K562 (cell line): Measurements from ENCODE around the gene RFX3. TPM values are rescaled to one million over a fixed set of nuclear protein-coding genes. Genes with fewer than 3 reads are reported as not detected.
A peak's percentile ranks its signal among the peaks of the same experiment; 100 is the strongest.

Experiments used
- ATAC-seq: fragments of 200-7000 bp; cut with Tn5 transposase; 3 replicates; pipeline ENCODE4 v1.9.1; 2020; ENCODE audit warnings: moderate library complexity
- BruUV-seq: library from RNA; stranded (reverse); fragments of 400-500 nt; replicated peaks from 2 replicates; lab custom pipeline; 2021; lab: Mats Ljungman, UMichigan
- CTCF ChIA-PET: fragments of 300-600 bp; formaldehyde crosslinking; extraction: SDS; loops from one replicate; lab custom pipeline; 2021; ENCODE audit warnings: low intra/inter-chr PET ratio; lab: Yijun Ruan, JAX
- POLR2A ChIA-PET: fragments of 300-600, 350-650 bp; sonication (Branson Sonifier 250); formaldehyde crosslinking; extraction: SDS; loops from one replicate; lab custom pipeline; 2021; ENCODE audit warnings: antibody characterized with exemption, inconsistent platforms; lab: Yijun Ruan, JAX
- DNase-seq, 4 experiments: peaks; one replicate each; pipeline versions ENCODE4 v3.0.0 to v3.0.0-alpha.2; 2011 to 2018; ENCODE audit warnings: low spot score in 3 of 4, mixed read lengths in 3 of 4; ENCODE audit errors: extremely low read depth in 1 of 4
- FAIRE-seq: peaks from 2 replicates; lab custom pipeline; 2011; peaks lifted over from hg19 to GRCh38; lab: Jason Lieb, UNC
- H2AFZ ChIP-seq: 2 replicates; pipeline ENCODE4 v1.6.0; 2011; ENCODE audit warnings: low read depth, low read length, control low read depth, inconsistent platforms
- H3K27ac ChIP-seq: fragments of 200-600 bp; 3 replicates; pipeline ENCODE4 v1.8.0; 2011; ENCODE audit warnings: low read depth, mild to moderate bottlenecking, control low read depth, inconsistent platforms, low read length, moderate library complexity, mixed read lengths; ENCODE audit errors: extremely low read depth
- H3K27me3 ChIP-seq, 2 experiments: fragments of 300-600 bp in 1 of 2; 2 replicates in 1 of 2; 3 replicates in 1 of 2; pipeline versions ENCODE4 v1.6.0 to v1.8.0; 2011; ENCODE audit warnings: inconsistent platforms in 2 of 2, low read length in 2 of 2, mild to moderate bottlenecking in 1 of 2, mixed read lengths in 1 of 2, moderate library complexity in 1 of 2; ENCODE audit not compliant: control insufficient read depth in 2 of 2, insufficient read depth in 2 of 2
- H3K36me3 ChIP-seq: fragments of 300-600 bp; 3 replicates; pipeline ENCODE4 v1.8.0; 2011; ENCODE audit warnings: mild to moderate bottlenecking, low read length, inconsistent platforms; ENCODE audit not compliant: control insufficient read depth, insufficient read depth
- H3K4me1 ChIP-seq, 2 experiments: fragments of 200-600 bp in 1 of 2; replicated peaks in 1 of 2; 2 replicates in 1 of 2; 3 replicates in 1 of 2; pipeline versions ENCODE4 v1.5.1 to v1.8.0; 2011; ENCODE audit warnings: inconsistent platforms in 2 of 2, low read length in 2 of 2, mild to moderate bottlenecking in 1 of 2, mixed read lengths in 1 of 2, moderate library complexity in 1 of 2; ENCODE audit not compliant: control insufficient read depth in 2 of 2, insufficient read depth in 2 of 2
- H3K4me2 ChIP-seq: 2 replicates; pipeline ENCODE4 v1.6.1; 2011; ENCODE audit warnings: low read length, control low read depth, inconsistent platforms, mixed read lengths; ENCODE audit not compliant: insufficient read depth
- H3K4me3 ChIP-seq: fragments of 200-600 bp; sonication (generic), shearing (Covaris generic); 2 replicates; pipeline ENCODE4 v1.5.1; 2016; ENCODE audit warnings: control low read depth, inconsistent platforms
- H3K79me2 ChIP-seq: fragments of 200-600 bp; 3 replicates; pipeline ENCODE4 v1.8.0; 2011; ENCODE audit warnings: low read length, inconsistent platforms; ENCODE audit not compliant: control insufficient read depth, insufficient read depth
- H3K9ac ChIP-seq, 2 experiments: 2 replicates each; pipeline versions ENCODE4 v1.6.0 to v1.6.1; 2011; ENCODE audit warnings: low read depth in 2 of 2, low read length in 2 of 2, control low read depth in 1 of 2, inconsistent platforms in 1 of 2, mild to moderate bottlenecking in 1 of 2, mixed read lengths in 1 of 2; ENCODE audit not compliant: insufficient read depth in 1 of 2
- H3K9me1 ChIP-seq: one replicate; pipeline ENCODE4 v1.6.0; 2011; ENCODE audit warnings: inconsistent platforms, mild to moderate bottlenecking, low read length, moderate library complexity; ENCODE audit not compliant: control insufficient read depth, insufficient read depth
- H3K9me3 ChIP-seq: replicated peaks from 2 replicates; pipeline ENCODE4 v1.5.1; 2011; ENCODE audit warnings: low read depth, low read length, inconsistent platforms; ENCODE audit not compliant: control insufficient read depth, insufficient read depth
- H4K20me1 ChIP-seq: replicated peaks from 2 replicates; pipeline ENCODE4 v1.6.1; 2011; ENCODE audit warnings: low read length, inconsistent platforms, mixed read lengths; ENCODE audit not compliant: control insufficient read depth, insufficient read depth
- CEBPG ChIP-seq, 3 experiments: fragments of 200-800 bp in 1 of 3; sonication (Bioruptor generic) in 1 of 3; sonication (generic) in 1 of 3; formaldehyde crosslinking in 1 of 3; IDR thresholded peaks in 2 of 3; conservative IDR thresholded peaks in 1 of 3; 2 replicates each; pipeline versions ENCODE4 v1.6.1 to v1.8.0; 2016 to 2022; ENCODE audit warnings: missing compliant biosample characterization in 2 of 3, missing genetic modification characterization in 2 of 3, mild to moderate bottlenecking in 1 of 3, missing genetic modification reagents in 1 of 3
- DDX20 ChIP-seq: fragments of 450-650 bp; IDR thresholded peaks from 2 replicates; pipeline ENCODE4 v1.6.1; 2016; ENCODE audit warnings: missing genetic modification characterization, low read depth, mild to moderate bottlenecking, missing compliant biosample characterization, moderate library complexity
- GABPA ChIP-seq: fragments of 200-800 bp; sonication (Bioruptor generic); conservative IDR thresholded peaks from 2 replicates; pipeline ENCODE4 v1.6.1; 2016; ENCODE audit warnings: low read depth, missing genetic modification characterization, missing compliant biosample characterization
- POLR2H ChIP-seq: IDR thresholded peaks from 2 replicates; pipeline ENCODE4 v1.6.1; 2016; ENCODE audit warnings: missing genetic modification characterization, low read depth, mild to moderate bottlenecking, control low read depth, missing compliant biosample characterization, moderate library complexity
- RBFOX2 ChIP-seq: fragments of 200-400 bp; formaldehyde crosslinking; IDR thresholded peaks from 2 replicates; pipeline ENCODE4 v1.6.1; 2017; ENCODE audit warnings: low read depth, mild to moderate bottlenecking, low read length, moderate library complexity
- RNF219 ChIP-seq: fragments of 250-450 bp; sonication (Bioruptor Pico); IDR thresholded peaks from 2 replicates; pipeline ENCODE4 v1.5.0; 2022; ENCODE audit warnings: mild to moderate bottlenecking
- SIX5 ChIP-seq, 2 experiments: IDR thresholded peaks; 2 replicates each; pipeline ENCODE4 v1.6.1; 2011; ENCODE audit warnings: low read length in 2 of 2, borderline replicate concordance in 1 of 2, low read depth in 1 of 2, mild to moderate bottlenecking in 1 of 2, moderate library complexity in 1 of 2; ENCODE audit not compliant: insufficient read depth in 1 of 2
- THAP12 ChIP-seq: fragments of 250-450 bp; sonication (Bioruptor Pico); IDR thresholded peaks from 2 replicates; pipeline ENCODE4 v1.9.0; 2021; ENCODE audit warnings: mild to moderate bottlenecking, inconsistent platforms
- ZNF324 ChIP-seq: fragments of 250-450 bp; sonication (Bioruptor Pico); IDR thresholded peaks from 2 replicates; pipeline ENCODE4 v1.4.0; 2020; ENCODE audit warnings: mild to moderate bottlenecking
- WGBS: fragments of 100-300 bp; shearing (Covaris generic); methylation state at CpG from one replicate; pipeline ENCODE4 v1.1.6; 2016; ENCODE audit warnings: low coverage, mixed read lengths; ENCODE audit not compliant: insufficient coverage; ENCODE audit errors: missing lambda C conversion rate; 5-methylcytosine and 5-hydroxymethylcytosine counted together
- in situ Hi-C: fragments of 300-500 bp; cut with MboI; formaldehyde crosslinking; loops from 4 replicates; pipeline ENCODE4 v1.15.0; 2018; ENCODE audit warnings: inconsistent platforms, mixed read lengths
- intact Hi-C: fragments of 100-400 bp; cut with micrococcal nuclease; formaldehyde crosslinking; loops from 2 replicates; pipeline ENCODE4 v1.14.2; 2022
- polyA plus RNA-seq, 8 experiments: library from polyadenylated mRNA; depleted of rRNA in 4 of 8; stranded (reverse) in 5 of 8; unstranded in 3 of 8; fragments of >200 nt; fragmentation: Nextera tagmentation in 2 of 8; fragmentation: Illumina TruSeq in 1 of 8; extraction: Ambion mirVana in 2 of 8; extraction: Trizol in 1 of 8; gene quantifications; 2 replicates each; pipeline versions ENCODE4 v1.2.1 to v1.2.3, GENCODE V29; 2011 to 2014; ENCODE audit warnings: inconsistent platforms in 1 of 8, missing spikeins in 1 of 8
- total RNA-seq, 7 experiments: library from RNA; depleted of rRNA in 6 of 7; stranded (reverse); fragments of >200 nt in 6 of 7; fragmentation: Illumina TruSeq in 2 of 7; extraction: Trizol in 2 of 7; gene quantifications; 2 replicates each; pipeline versions ENCODE4 v1.2.1 to v1.2.3, GENCODE V29; 2011 to 2021; ENCODE audit warnings: low replicate concordance in 1 of 7
- TF ChIP-seq, protein P1 (sequence below): fragments of 450-650 bp; formaldehyde crosslinking; IDR thresholded peaks from 2 replicates; pipeline ENCODE4 v1.4.0; 2022; ENCODE audit warnings: mild to moderate bottlenecking, moderate library complexity

RFX3 gene
- total and polyA plus RNA-seq, 9 of the 15 experiments (the other 6 are each of a cell fraction or from before 2014, with no cell fraction given) = 0.86 to 4.9 (median 2.0) TPM

DNA sequence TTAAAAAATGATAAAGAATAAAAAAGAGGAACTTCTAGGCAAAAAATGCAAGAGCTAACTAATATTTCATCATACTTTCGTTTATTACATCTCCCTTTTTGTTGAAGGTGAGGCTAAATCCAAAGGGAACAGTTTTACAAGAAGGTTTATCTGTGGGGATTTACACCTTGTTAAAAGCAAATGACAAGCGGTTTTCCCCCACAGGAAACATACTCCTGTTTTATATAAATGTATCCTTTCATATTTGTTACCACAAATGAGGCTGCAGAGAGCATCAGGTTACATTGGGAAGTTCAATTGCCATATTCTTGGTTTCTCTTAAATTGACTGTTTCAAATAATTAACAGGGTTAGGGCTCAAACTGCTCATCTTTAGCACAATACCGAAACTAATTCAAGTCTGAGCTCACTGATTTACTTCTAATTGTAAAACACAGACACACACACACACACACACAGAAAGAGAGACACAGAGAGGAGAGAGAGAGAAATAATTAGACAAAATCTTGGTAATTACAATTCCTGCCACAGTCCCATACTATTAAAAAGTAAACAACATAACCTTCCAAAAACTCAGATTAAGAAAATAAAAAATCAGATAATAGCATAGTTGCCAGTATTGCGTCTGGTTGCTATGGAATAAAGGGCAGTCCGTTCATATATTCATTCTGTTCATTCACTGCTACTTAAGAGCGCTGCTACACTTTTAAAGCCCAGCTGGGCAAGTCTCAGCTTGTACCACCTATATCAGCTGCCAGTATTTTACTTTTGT lies 17.1 kb downstream of the RFX3 start (continued):
- TF ChIP-seq CEBPG (CRISPR knock-in tag; IDR thresholded peaks at IDR 0.05) (peak; percentile 62; the same call in 1 of the 2 replicates), CEBPG (tag; conservative IDR thresholded peaks at IDR 0.05 in 1 of 2, IDR thresholded peaks at IDR 0.05 in 1 of 2) (peak; percentile 96 to 97), RBFOX2 (peak; percentile 12; the same call in 1 of the 2 replicates)
- TF ChIP-seq, protein P1, sequence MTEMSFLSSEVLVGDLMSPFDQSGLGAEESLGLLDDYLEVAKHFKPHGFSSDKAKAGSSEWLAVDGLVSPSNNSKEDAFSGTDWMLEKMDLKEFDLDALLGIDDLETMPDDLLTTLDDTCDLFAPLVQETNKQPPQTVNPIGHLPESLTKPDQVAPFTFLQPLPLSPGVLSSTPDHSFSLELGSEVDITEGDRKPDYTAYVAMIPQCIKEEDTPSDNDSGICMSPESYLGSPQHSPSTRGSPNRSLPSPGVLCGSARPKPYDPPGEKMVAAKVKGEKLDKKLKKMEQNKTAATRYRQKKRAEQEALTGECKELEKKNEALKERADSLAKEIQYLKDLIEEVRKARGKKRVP (CRISPR knock-in tag) = peak; percentile 71

DNA sequence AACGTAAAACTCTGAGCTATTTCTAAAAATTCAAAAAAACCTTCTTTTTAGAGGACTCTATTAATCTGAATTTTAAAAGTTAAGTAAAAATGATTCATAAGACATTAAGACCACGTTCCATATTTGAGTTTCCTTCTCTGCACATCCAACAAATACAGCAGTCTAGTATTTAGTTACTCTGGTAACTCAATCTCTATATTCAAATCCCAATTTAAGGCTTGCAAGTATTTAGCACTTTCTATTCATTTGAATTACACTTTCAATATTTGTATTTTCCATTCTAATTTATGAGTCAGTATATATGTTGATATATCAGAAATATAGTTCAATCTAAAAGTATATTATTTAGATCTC lies 17.7 kb downstream of the RFX3 start:
- H3K9me1 ChIP-seq = no peaks in the 10 kb centered on the region
- H3K4me1 ChIP-seq = peaks cover 7 to 11% of the 10 kb centered on the region in 2 experiments; a peak in 4 of 5 replicates
- H3K27ac ChIP-seq = peak overlapping the region; percentile 90
- WGBS = 10% methylated on average over 2 of the region's 2 CpGs
- peak overlapping the region; percentile 28; the same call in 1 of the 2 replicates for H3K4me2 ChIP-seq
- no peaks in the 10 kb centered on the region for H4K20me1 ChIP-seq
- H3K27me3 ChIP-seq = no peaks in the 10 kb centered on the region
- ChIA-PET POLR2A (interaction anchor here (1.1 to 2.4 kb wide), 3 partner anchors 19 to 21 kb away, joined by 3 to 14 read pairs (median 3); partner anchors contain the start of gene RFX3), CTCF (no interaction called here)
- no peaks in the 10 kb centered on the region for H3K9me3 ChIP-seq
- ATAC-seq = no peak
- H2AFZ ChIP-seq = peak overlapping the region; percentile 82
- H3K4me3 ChIP-seq = peak overlapping the region; percentile 21; the same call in 1 of the 2 replicates
- no peaks in the 10 kb centered on the region; the same call in 2 of the 3 replicates for H3K36me3 ChIP-seq
- BruUV-seq = TSS peak; percentile 49
- H3K79me2 ChIP-seq = peaks cover 43% of the 10 kb centered on the region
- intact Hi-C loops = no loop called here
- TF ChIP-seq THAP12 (no peak), SIX5 (IDR thresholded peaks at IDR 0.05; ENCODE audit: borderline replicate concordance in 1 of 2, insufficient read depth in 1 of 2, low read depth in 1 of 2, low read length in 2 of 2) (no peak), DDX20 (tag) (0 out of 2 replicates have a peak, but pooled peaks have one; percentile 18), POLR2H (tag) (peak; percentile 82), RNF219 (CRISPR knock-in tag) (no peak), RBFOX2 (peak; percentile 58), ZNF324 (CRISPR knock-in tag) (no peak), GABPA (tag) (0 out of 2 replicates have a peak, but pooled peaks have one; percentile 9)
- in situ Hi-C loops = no loop called here
- FAIRE-seq = no peak
- peak overlapping the region in 1 of 2 experiments; percentile 78; a peak in 2 of 4 replicates for H3K9ac ChIP-seq
- DNase-seq = no peak
